HL-60/S4 treated with retinoic acid at 250 ng/mL for 4 days and 3 days (cell line): Measurements from ENCODE around the gene RIMS1.

Source experiments
- in situ Hi-C: fragments of 300-500 bp; cut with MboI; formaldehyde crosslinking; loops from 2 replicates; pipeline ENCODE4 v1.7.0; 2022; ENCODE audit warnings: low sequenced_read_pairs

The RIMS1 gene

GRCh38 chr6:72081871-72082270 is 195.5 kb downstream of the RIMS1 start:
- in situ Hi-C loops: no loop called here

GRCh38 chr6:72083976-72084375 is 197.6 kb downstream of the RIMS1 start:
- in situ Hi-C loops: no loop called here

- in situ Hi-C loops: no loop called here
Observed at GRCh38 chr6:72084992-72085569, 198.7 kb downstream of the RIMS1 start.

GRCh38 chr6:72094506-72094905 is 208.2 kb downstream of the RIMS1 start:
- in situ Hi-C loops: no loop called here

- in situ Hi-C loops: no loop called here
Observed at GRCh38 chr6:72102561-72102960, 216.2 kb downstream of the RIMS1 start.

- in situ Hi-C loops: no loop called here
Observed at GRCh38 chr6:72111611-72112010, 225.3 kb downstream of the RIMS1 start.

GRCh38 chr6:72130327-72130726 is 244.0 kb downstream of the RIMS1 start:
- in situ Hi-C loops: no loop called here

- in situ Hi-C loops: no loop called here
Observed at GRCh38 chr6:72132427-72132826, 246.1 kb downstream of the RIMS1 start.

- in situ Hi-C loops: no loop called here
Observed at GRCh38 chr6:72132851-72133250, 246.5 kb downstream of the RIMS1 start.

- in situ Hi-C loops: no loop called here
Observed at GRCh38 chr6:72133324-72133723, 247.0 kb downstream of the RIMS1 start.

GRCh38 chr6:72140795-72141194 is 254.4 kb downstream of the RIMS1 start:
- in situ Hi-C loops: no loop called here

- in situ Hi-C loops: no loop called here
Observed at GRCh38 chr6:72149715-72150114, 263.4 kb downstream of the RIMS1 start.

- in situ Hi-C loops: no loop called here
Observed at GRCh38 chr6:72151742-72152141, 265.4 kb downstream of the RIMS1 start.

GRCh38 chr6:72175916-72176315 is 289.6 kb downstream of the RIMS1 start:
- in situ Hi-C loops: no loop called here

GRCh38 chr6:72182337-72183246 is 296.2 kb downstream of the RIMS1 start:
- in situ Hi-C loops: no loop called here

GRCh38 chr6:72203983-72204382 is 317.6 kb downstream of the RIMS1 start:
- in situ Hi-C loops: no loop called here

- in situ Hi-C loops: no loop called here
Observed at GRCh38 chr6:72205500-72205899, 319.1 kb downstream of the RIMS1 start.

- in situ Hi-C loops: no loop called here
Observed at GRCh38 chr6:72206606-72207005, 320.3 kb downstream of the RIMS1 start.

- in situ Hi-C loops: no loop called here
Observed at GRCh38 chr6:72212686-72213085, 326.3 kb downstream of the RIMS1 start.

GRCh38 chr6:72213654-72214053 is 327.3 kb downstream of the RIMS1 start:
- in situ Hi-C loops: no loop called here

GRCh38 chr6:72216222-72217068 is 330.1 kb downstream of the RIMS1 start:
- in situ Hi-C loops: no loop called here
